Hematopoietic multipotent progenitor cell treated with erythropoietin and hydrocortisone succinate and interleukin-3 and kit ligand, for 15 days (in vitro differentiated cells): ENCODE measurements around the gene NOTCH2.

Experiments
- DNase-seq: peaks from one replicate; pipeline ENCODE4 v3.0.0-alpha.2; 2015; ENCODE audit warnings: low spot score

Gene NOTCH2

DNA sequence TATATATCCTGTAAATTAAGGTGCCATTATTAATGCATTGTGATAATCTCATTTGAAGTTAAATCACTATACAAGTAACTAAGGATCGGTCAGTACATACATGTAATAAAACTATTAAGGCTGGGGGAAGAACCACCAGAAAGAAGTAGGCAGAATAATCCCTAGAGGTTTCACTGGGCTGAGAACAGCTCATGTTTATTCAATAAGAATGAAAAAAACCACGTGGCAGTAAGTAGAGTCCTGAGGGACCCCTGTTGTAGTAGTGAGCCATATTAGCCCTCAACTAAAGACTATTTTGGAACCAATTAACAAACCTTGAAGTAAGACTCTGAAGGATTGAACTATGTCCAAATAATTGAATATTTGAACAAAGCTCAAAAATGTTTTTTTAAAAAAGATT lies 126.2 kb downstream of the NOTCH2 start:
- DNase-seq: no peak

- DNase-seq: no peak
These were observed 128.1 kb downstream of the NOTCH2 start for GRCh38 chr1:119941392-119941791.

DNA sequence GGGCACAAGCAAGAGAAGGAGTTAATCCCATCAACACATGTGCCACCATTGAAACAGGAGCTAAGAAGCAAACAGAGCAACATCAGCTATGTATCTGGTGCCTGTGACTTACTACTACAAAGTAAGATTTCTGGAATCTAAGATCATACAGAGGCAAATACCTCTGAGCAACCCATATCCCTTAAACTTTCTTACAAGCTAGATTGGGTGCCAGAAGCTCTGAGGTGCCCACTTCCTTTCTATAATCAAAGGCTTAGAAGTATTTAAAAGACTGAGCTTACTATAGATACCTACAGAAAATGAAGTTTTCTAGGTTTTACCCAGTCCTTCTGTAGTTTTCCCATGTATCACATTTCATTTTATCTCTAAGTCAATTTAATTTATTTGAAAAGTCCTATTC lies 128.8 kb downstream of the NOTCH2 start:
- no peak for DNase-seq

DNA sequence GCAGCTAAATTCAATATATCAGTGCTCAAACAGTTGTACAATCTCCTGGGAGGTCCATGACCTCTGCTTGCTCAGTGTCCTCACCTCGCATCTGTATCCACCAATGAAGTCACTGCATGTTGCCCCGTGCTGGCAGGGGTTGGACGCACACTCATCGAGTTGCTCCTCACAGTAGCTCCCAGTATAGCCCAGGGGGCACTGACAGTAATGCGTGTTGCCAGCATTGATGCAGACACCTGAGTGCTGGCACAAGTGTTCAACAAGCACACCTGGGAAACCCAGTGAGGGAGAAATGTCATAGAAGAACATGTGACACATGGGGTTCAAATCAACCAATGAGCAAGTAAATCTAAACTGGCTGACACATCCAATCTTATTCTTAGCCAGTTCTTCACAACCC lies 132.3 kb downstream of the NOTCH2 start:
- DNase-seq: no peak

GRCh38 chr1:119935915-119936314 lies 133.5 kb downstream of the NOTCH2 start:
- DNase-seq: no peak

DNA sequence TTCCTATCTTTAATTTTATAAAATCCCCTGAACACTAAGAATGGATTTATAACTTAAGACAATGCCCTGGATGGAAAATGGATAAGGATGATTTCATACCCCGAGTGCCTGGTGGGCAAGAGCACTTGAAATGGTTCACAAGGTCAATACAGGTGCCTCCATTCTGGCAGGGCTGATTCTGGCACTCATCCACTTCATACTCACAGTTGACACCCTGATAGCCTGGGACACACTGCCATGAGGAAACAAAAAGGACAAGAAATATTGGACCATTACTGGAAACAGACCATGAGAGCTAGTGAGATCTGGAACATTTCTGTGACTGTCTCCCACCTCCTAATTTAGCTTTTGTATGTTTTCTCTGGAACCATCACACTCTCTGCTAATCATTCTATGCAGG lies 134.1 kb downstream of the NOTCH2 start:
- no peak for DNase-seq

- DNase-seq: no peak
These were observed 136.1 kb downstream of the NOTCH2 start for GRCh38 chr1:119933397-119933796.

GRCh38 chr1:119929643-119930315 lies 139.7 kb downstream of the NOTCH2 start:
- no peak for DNase-seq

DNA sequence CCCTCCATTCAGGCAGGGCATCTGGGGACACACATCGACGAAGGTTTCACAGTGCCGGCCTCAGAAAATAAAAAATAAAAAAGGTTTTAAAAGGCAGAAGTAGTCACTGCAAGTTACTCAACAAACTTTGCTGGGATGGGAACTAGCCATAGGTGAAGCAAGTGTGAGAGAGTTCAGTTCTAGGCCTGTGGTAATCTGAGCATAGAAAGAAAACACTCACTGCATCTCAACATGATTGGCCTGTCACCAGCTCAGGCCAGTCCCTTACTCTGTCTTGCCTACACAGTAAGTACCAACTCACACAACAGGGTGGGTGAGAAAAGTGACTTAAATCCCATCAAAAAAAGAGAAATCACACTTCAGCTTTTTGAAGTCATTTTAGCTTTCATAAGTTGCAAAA lies 142.9 kb downstream of the NOTCH2 start:
- no peak for DNase-seq

GRCh38 chr1:119924948-119925898 lies 144.2 kb downstream of the NOTCH2 start:
- no peak for DNase-seq

GRCh38 chr1:119920104-119920968 lies 149.1 kb downstream of the NOTCH2 start:
- no peak for DNase-seq

DNA sequence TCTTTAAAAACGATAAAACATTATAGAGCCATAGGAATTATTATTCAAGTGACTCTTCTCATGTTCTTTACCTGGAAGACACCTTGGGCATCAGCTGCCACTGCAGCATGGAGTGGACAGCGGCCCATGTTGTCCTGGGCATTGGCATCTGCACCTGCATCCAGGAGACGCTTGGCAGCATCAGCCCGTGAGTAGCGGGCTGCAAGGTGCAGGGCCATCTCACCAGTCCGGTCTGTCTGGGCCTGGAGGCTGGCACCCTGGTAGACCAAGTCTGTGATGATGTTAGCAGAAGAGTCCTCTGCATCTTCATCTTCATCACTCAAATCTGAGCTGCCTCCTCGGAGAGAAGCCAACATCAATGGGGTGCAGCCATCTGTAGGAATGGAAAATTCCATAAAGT lies 150.2 kb downstream of the NOTCH2 start:
- no peak for DNase-seq

DNA sequence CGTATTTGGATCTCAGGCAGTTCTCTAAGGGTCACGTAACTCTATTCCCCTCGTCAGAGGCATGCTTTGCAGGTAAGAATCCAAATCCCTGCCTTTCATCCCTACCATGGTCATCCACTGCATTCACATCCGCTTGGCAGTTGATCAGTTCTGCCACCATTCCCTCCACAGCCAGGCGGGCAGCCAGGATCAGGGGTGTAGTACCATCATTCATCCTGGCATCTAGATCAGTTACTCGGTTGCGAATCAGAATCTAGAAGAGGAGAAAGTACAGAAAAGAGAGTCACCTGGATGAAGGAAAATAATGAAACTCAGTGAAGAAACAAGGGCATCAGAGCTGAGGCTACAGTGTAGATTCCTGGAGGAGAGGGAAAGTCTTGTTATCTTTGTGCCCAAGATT lies 151.2 kb downstream of the NOTCH2 start:
- no peak for DNase-seq

DNA sequence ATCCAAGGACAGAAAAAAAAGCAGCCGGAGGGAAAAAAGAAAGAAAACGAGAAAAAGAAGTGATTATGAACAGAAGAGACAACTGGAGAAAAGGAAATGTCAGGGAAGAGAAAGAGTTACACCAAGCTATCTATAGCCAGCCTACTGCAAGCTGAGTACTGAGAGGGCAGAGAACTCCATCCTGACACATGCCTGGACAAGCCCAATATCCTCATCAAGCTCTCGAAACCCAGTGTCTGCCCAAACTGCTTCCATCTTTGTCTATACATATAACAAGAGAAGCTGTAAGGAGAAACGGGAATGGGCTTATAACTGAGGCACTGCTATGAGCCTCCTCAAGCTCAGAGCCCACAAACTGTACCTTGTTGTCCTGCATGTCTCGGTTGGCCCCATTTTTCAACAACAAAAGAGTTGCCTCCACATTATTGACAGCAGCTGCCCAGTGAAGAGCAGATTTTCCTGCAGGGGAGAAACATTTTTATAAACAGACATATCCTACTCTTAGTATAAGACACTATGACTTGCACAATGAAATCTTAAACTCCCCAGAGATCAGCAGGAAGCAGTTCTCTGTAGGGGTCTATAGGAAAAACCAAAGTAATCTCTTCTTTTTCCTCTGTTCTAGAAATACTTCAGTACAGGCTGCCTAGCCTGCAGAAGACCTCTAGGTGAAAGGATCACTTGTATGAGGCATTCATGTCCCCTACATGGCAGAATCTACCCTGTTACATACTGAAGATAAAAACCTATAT lies 152.0 kb downstream of the NOTCH2 start:
- DNase-seq: no peak

DNA sequence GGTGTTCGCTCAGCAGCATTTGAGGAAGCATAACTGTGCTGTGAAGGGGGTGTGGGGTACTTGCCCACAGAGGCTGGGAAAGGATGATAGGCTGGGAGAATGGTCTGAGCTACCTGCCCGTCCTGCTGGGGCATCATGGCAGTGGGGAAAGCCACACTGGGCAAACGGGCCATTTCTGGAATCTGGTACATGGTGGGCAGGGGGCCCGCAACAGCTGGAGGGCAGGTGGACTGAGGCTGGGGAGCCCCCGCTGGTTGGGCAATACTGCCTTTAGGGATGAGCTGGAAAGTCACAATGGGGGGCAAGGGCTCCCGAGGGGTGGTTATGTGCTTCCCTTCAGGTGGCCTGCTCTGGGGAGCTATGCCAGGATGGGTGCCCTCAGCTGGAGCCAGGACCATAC lies 153.9 kb downstream of the NOTCH2 start:
- no peak for DNase-seq

DNA sequence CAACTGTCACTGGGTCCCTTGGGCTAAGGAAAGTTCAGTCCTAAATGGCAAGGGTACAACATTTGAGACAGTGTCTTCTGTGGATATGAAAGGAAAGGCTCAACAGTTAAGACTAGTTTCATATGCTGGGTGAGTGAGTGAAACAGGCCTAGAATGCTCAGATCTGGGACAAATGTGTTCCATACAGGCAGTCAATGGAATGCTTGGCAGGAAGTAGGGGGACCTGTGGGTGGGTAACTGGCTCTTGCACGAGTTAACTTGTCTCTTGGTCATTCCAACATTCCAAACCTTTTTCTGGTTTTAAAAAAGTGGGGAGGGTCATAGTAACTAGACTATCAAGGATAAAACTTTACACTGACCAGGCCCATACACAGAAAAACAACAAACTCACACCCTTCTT lies 155.4 kb downstream of the NOTCH2 start:
- no peak for DNase-seq

DNA sequence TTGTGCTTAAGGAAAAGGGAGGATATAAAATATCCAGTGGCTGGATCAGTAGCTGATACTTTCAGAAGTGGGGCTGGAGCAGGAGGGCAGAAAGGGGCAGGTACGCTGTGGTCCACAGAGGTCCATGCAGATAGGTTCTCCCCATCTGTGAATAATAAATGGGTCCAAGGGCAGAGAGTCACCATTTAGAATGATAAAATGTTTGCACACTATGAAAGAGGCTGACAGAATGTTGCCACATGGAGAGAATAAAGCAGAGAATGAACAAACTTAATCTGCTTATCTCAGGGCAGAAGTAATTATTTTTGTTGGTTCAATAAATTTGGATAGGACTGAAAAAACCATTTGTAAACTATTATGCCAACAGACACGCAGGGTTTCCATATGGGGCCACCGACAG lies 156.5 kb downstream of the NOTCH2 start:
- DNase-seq: no peak

DNA sequence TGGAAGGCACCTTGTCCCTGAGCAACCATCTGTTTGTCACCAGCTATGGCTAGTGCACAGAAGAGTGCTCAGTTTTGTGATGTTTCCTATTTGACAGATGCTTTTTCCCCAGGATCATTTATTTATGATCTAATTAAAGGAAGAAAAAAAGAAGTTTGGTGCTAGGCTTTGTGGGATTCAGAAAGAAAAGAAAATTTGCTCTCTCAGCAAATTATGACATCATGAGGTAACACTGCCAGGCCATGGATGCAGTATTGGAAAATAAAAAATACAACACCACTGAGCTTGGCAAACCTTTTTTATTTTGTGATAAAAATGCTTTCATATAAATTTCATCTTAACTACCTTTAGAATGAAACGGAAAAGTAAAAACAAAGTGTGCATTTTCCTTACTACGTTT lies 157.7 kb downstream of the NOTCH2 start:
- no peak for DNase-seq

DNA sequence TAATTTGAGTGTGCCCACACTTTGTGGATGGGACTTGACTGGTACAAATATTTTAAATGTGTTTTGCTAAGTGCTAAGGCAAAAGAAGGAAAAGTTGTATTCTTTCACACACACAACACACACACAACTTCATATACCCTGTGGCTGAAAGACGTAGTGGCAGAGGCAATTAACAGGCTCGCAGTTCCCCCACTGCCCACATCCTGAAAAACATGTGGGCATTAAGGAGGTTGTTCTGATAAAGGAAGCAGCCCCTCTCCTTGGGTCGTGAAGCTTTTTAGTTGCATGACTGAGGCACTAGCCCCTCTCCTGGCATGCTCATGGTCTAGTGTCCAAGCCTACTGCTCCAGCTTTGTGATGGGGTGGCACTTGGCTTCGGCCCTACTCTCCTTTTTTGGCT lies 158.8 kb downstream of the NOTCH2 start:
- DNase-seq: no peak

GRCh38 chr1:119909890-119910596 lies 159.4 kb downstream of the NOTCH2 start:
- no peak for DNase-seq

- DNase-seq: no peak
These were observed 160.8 kb downstream of the NOTCH2 start for GRCh38 chr1:119908661-119909060.
